Measurements from ENCODE around the gene MC5R. TPM values are rescaled to one million over a fixed set of nuclear protein-coding genes. Genes with fewer than 3 reads are reported as not detected.
"Not testable (repeated sequence)": the region's sequence is repeated elsewhere in the genome, so short reads cannot be mapped to it uniquely, and the experiment has no call there.

Gene MC5R
- total RNA-seq, 1 experiment from 2014 or later, result not detected

DNA sequence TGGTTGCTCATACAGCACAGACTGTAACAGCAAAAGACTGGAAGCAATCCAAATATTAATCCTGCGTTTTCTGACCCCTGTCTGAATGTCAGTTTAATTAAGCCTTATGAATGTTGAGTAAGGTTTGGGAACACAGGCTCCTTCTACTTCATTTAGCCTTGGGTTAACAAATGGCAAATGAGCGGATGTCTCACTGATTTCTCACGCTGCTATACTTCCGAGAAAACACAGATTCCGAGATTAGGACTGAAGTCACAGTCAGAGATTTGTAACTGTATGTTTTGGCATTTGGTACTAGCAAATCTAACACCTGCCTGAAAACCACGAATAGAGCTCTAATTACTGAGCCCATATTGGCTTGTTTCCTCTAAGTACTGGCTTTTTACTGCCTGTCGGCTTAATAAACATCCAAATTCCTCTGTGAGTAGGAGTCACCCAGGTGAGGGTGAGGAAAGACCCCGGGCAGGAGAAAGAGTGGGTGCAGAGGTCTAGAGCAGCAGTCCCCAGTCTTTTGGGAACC, 10.6 kb downstream of the MC5R start:
- DNase-seq (ENCODE audit: low spot score), result peak; percentile 28
- in situ Hi-C loops (cut with HindIII; ENCODE audit: low sequenced_read_pairs), result no loop called here

DNA sequence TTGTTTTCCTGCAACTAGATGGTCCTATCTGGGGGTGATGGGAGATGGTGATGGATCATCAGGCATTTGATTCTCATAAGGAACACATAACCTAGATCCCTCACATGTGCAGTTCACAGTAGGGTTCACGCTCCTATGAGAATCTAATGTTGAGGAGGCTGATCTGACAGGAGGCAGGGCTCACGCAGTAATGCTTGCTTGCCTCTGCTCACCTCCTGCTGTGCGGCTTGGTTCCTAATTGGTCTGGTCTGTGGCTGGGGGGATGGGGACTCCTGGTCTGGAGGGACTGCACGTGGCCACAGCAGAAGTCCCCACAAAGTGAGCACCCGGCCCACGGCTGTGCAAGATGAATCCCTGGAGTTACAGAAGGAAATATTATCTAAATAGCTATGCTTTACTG, 11.3 kb downstream of the MC5R start:
- DNase-seq (ENCODE audit: low spot score), result no peak
- in situ Hi-C loops (cut with HindIII; ENCODE audit: low sequenced_read_pairs), result no loop called here

DNA sequence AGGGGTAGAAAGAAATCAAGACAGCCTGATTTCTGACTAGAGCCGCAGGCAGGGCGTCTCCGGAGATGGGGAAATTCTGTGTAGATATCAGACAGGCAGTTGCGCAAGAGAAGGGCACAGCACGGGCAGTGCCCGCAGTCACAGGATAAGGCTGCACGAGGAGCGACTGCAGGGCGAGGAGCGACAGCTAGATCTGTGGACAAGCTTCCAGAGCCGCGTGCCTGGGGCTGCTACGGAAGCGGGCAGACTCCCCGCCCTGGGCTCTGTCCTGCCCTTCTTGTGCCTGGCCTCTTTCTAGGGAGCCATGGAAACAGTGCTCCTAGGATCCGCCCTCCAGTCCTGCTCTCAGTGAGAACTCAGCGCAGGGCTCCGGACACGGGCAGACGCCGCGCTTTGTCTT, 12.6 kb downstream of the MC5R start:
- in situ Hi-C loops (cut with HindIII; ENCODE audit: low sequenced_read_pairs), result no loop called here
- DNase-seq (ENCODE audit: low spot score), result no peak

DNA sequence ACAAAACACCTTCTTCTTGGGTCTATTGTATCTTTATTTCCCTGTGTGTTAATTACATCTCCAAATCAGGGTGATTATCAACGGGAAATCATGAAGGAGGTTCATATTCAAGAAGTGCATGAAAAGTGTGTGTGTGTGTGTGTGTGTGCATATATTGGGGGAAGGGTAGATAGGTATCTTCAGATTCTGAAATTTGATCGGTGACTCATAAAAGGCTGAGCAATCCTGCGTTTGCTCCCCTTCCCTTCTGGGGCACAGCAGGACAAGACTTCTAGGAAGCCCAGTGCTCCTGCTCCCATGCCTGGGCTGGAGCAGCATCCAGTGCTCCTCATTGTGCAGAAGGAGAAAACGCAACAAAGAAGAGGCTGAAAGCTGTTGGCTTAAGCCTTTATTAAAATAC, 25.8 kb downstream of the MC5R start:
- in situ Hi-C loops (cut with HindIII; ENCODE audit: low sequenced_read_pairs), result loop anchor here (25.0 kb wide), 1 partner anchor 163 kb away; no protein-coding TSS in a partner anchor
- no peak for DNase-seq (ENCODE audit: low spot score)

DNA sequence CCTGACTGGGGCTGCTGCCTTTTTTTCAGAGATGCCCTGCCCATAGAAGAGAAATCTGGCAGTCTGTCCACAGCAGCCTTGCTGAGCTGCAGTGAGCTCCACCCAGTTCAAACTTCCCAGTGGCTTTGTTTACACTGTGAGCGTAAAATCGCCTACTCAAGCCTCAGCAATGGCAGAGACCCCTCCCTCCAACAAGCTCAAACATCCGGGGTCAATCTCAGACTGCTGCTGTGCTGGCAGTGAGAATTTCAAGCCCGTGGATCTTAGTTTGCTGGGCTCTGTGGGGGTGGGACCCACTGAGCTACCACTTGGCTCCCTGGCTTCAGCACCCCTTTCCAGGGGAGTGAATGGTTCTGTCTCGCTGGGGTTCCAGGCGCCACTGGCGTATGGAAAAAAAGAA, 38.9 kb downstream of the MC5R start:
- in situ Hi-C loops (cut with HindIII; ENCODE audit: low sequenced_read_pairs), result loop anchor here (25.0 kb wide), 1 partner anchor 149 kb away; no protein-coding TSS in a partner anchor
- not testable (repeated sequence) for DNase-seq (ENCODE audit: low spot score)

DNA sequence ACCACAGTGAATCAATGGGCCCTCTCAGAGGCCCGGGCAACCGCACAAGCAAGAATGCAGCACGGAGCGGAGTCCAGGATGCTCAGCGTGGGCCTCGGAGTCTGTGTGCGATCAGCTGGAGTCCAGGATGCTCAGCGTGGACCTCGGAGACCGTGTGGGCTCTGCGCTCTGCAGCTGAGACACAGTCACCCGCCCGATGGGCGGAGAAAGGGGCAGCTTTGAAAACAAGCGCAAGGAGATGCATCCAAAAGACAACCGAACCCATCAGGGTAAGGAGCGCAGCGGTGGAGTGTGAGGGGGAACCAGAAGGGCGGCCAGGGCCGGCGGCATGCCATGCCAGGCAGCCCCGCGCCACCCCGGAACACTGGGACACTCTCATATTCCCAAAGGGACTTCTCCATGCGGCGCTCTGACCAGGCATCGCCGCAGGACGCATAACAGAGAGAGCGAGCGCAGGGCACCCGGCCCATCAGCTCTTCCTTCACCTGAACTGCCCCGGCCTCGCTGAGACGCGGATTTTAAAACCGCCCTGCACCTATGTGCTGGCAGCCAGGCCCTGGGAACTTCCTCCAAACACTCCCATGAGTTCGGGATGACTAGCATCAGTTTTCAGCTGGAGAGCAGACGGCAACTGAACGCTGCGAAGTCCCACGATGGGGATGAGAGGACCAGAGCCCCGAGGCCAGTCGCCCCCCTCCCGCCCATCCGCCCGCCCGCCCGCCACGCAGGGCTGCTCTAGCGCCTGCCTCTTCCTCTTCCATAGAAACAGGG, 44.7 kb downstream of the MC5R start:
- in situ Hi-C loops (cut with HindIII; ENCODE audit: low sequenced_read_pairs), result loop anchor here (25.0 kb wide), 1 partner anchor 144 kb away; no protein-coding TSS in a partner anchor
- peak; percentile 77 for DNase-seq (ENCODE audit: low spot score)

DNA sequence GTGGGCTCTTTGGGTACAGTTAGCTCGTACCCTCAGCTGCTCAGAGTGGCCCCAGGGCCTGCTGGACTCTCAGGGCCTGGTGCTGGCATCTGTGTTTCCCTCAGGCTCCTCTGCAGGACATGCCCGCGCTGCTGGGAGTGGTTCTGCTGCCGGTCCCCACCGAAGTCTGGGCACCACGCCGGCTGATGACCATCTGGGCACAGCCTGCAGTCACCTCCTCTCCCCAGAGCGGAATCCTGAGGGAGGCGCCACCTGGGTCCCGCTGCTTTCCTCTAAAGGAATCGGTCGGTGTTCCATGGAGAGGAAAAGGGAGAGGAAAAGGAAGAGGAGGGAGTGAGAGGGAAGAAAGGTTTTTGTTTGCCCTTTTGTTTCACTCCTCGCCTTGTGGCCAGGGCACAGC, 47.8 kb downstream of the MC5R start:
- peak; percentile 87 for DNase-seq (ENCODE audit: low spot score)
- in situ Hi-C loops (cut with HindIII; ENCODE audit: low sequenced_read_pairs), result loop anchor here (25.0 kb wide), 1 partner anchor 141 kb away; no protein-coding TSS in a partner anchor

DNA sequence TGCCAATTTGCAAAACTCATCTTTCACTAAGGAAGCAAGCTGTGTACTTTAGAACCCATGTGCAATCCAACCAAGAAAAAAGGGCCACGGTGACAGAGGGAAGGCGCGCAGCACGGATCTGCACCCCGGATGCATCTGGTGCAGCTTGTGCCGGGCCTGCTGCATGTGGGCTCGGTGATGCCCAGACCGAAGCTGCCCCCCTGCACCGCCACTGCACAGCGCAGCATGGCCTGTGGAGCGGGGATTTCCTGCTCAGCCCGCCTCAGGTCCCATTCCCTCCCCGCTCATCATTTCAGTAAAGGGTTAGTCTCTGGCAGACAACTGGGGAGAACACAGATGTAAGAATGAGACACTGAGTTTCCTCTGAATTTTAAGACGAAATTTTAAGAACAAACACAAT, 48.4 kb downstream of the MC5R start:
- in situ Hi-C loops (cut with HindIII; ENCODE audit: low sequenced_read_pairs), result loop anchor here (25.0 kb wide), 1 partner anchor 140 kb away; no protein-coding TSS in a partner anchor
- DNase-seq (ENCODE audit: low spot score), result no peak

DNA sequence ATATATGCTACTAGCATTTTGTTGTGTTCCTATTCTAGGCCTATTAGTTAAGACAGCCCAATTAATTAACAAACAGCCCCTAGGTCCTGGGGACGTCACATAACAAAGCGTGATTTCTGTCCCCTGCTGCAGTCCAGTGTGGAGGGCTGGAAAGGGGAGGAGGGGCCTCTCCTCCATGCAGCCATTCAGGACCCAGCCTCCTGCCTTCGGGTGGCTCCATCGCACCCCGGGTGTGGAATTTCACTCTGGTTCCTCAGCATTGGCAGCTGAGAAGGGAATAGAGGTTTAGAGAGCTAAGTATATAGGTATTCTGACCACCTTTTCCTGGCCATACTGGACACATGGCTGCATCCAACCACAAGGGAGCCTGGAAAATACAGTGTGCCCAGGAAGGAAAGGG, 49.0 kb downstream of the MC5R start:
- no peak for DNase-seq (ENCODE audit: low spot score)
- in situ Hi-C loops (cut with HindIII; ENCODE audit: low sequenced_read_pairs), result loop anchor here (25.0 kb wide), 1 partner anchor 139 kb away; no protein-coding TSS in a partner anchor

DNA sequence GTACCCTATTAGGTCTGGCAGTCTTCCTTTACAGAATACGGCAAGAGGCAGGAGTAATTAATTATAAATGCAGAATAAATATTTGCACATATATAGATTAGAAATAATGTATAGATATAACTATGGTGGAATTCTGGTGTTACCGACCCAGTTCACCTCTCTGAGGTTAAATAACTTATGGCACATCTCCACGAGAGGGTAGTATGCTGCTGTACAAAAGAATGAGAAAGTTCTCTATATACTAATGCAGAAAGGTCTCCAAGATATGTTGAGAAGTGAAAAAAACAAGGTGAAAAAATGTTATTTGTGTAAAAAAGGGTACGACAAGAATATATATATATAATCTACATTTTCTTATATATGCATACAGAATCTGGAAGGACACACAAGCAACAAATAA, 50.6 kb downstream of the MC5R start:
- in situ Hi-C loops (cut with HindIII; ENCODE audit: low sequenced_read_pairs), result loop anchor here (25.0 kb wide), 1 partner anchor 138 kb away; no protein-coding TSS in a partner anchor
- DNase-seq (ENCODE audit: low spot score), result no peak

Other genes with a start within 250 kb of the MC5R start
- 23.4 and 27.9 TPM in 2 replicates for gene FAM210A, start 97.6 kb upstream of the MC5R start, total RNA-seq (2014; rRNA removed; shearing (Covaris generic))
- gene RNMT, start 97.5 kb upstream of the MC5R start, total RNA-seq (2014; rRNA removed; shearing (Covaris generic)), result 36.7 and 44.6 TPM in 2 replicates
- gene MC2R, start 91.4 kb downstream of the MC5R start, total RNA-seq (2014; rRNA removed; shearing (Covaris generic)), result not detected in 2 replicates

Data from G401 (cell line).